DMS53 treated with DMSO at 0.1 percent for 48 hours (cell line): ENCODE measurements around the gene SCAMP5.

Experiments used
- DNase-seq: peaks from one replicate; lab custom pipeline; 2025; ENCODE audit not compliant: unreplicated experiment; lab: John Stamatoyannopoulos, UW

SCAMP5 gene

GRCh38 chr15:74976159-74976558, 19.2 kb upstream of the SCAMP5 start:
- no peak for DNase-seq

GRCh38 chr15:74977599-74977998, 17.8 kb upstream of the SCAMP5 start:
- DNase-seq, result no peak

DNA sequence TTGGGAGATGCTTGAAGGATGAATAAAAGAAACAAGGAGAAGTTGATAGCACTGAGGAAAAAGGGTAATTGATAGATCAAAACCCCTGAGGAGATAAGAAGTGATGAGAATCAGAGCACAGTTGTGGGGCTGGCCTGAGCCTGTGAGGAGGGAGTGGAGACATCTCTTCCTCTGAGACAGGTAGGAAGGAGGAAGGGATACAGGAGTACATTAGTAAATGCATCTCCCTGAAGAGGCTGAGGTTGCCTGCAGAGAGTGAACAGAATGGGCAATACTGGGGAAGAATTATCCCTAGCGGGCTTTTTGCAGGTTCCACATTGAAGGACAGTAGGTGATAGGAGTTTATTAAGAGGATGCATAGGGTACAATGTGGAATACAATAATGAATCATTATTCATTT, 17.3 kb upstream of the SCAMP5 start:
- DNase-seq, result no peak

DNA sequence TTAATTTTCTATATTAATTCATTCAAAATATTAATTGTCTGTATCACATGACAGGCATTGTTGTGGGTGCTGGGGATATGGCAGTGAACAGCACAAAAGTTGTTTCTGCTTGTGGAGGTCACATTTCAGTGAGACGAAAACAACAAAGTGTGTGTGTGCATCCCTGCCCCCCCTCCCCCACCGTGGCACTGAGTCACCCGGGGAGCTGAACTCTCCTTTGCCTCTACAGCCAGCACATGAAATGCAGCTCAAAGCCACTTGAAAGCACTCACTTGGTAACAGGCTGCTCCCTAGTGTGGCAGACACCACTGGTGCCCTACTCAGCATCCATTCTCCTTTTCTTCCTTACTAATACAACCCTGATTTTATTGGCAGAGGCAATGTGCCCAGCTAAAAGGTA, 16.9 kb upstream of the SCAMP5 start:
- peak; percentile 11 for DNase-seq

- DNase-seq, result no peak
These were observed 13.2 kb upstream of the SCAMP5 start for GRCh38 chr15:74982183-74982582.

- DNase-seq, result no peak
These were observed 11.6 kb upstream of the SCAMP5 start for GRCh38 chr15:74983725-74984231.

- peak; percentile 50 for DNase-seq
These were observed 7.2 kb upstream of the SCAMP5 start for GRCh38 chr15:74988007-74988800.

- no peak for DNase-seq
These were observed 5.8 kb upstream of the SCAMP5 start for GRCh38 chr15:74989527-74989926.

GRCh38 chr15:74992619-74993018, 2.7 kb upstream of the SCAMP5 start:
- DNase-seq, result no peak

GRCh38 chr15:74994236-74994635, 1.1 kb upstream of the SCAMP5 start:
- DNase-seq, result no peak

DNA sequence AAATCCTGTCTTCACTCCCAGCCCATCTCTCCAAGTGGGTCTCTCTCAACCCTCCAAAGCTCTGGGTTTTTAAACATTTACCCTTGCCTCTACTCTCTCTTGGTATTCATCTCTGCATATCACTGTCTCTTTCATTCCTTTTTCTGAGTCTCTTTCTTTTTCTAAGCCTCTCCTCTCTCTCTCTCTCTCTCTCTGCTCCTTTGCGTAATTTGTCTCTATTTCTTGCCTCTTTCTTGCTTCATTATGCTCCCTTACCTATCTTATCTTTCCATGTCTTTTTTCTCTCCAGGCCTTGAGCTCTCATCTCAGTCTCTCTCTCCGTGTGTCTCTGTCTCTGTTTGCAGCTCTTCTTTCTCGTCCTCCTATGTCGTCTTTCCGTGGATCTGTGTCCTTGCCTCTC, 678 bp upstream of the SCAMP5 start:
- no peak for DNase-seq

DNA sequence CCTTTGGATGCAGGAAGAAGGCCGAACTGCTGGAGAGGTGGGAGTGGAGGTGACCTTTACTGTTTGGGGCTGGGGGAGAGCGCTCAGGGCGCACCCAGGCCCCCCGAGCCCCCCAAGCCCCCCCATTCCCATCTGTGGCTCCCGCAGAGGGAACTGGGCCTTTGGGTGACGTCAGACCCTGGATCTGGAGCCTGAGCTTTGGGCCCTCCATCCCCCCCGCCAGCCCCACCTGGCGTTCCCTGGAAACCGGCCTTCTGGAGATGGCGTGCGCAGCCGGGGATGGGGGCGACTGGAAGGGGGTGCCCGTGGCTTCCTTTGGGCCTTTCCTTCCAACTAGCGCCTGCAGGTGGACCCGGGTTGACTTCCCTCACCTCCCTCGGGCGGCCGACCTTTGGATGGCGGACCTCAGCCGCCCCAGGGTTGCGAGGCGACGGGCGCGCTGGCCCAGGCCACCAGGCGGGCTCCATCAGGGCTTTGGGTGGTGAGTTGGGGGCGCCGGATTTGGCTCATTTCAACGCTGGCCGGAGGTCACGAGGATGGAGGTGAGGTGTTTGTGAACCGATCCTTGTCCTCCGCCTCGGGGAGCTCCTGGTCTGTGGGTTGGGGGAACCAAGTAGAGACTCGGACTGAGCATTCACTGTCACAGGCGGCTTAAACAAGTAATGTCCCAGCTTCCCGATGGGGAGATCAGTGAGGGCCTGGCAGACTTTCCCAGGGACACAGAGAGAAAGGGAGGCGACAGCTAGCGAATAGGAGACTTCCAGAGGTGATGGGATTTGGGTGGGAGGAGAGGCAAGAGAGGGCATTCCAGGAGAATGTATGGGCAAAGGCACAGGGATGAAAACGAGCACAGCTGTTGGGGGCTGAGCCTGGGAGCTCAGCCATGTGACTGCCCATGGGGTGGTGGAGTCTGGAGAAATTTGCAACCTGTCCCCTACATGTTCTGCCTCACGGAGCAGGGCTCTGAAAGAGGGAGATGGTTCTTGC, 709 bp downstream of the SCAMP5 start:
- peak; percentile 5 for DNase-seq

DNA sequence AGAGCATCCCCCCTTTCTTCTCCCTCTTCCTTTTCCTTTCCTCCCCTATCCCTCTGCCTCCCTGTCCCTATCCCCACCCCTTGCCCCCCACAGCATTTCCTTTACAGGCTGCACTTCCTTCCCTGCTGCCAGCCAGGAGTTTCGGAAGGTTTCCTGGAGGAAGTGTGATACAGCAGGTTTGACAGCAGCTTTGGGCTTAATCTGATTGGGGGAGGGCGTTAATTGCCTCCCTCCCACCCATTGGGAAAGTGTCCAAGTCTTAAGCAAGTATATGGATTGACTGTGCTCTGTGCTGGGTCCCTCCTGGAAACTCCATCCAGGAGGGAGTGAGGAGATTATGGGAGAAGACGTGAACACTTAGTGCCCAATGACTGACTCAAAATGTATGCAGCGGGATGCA, 1.8 kb downstream of the SCAMP5 start:
- no peak for DNase-seq

DNA sequence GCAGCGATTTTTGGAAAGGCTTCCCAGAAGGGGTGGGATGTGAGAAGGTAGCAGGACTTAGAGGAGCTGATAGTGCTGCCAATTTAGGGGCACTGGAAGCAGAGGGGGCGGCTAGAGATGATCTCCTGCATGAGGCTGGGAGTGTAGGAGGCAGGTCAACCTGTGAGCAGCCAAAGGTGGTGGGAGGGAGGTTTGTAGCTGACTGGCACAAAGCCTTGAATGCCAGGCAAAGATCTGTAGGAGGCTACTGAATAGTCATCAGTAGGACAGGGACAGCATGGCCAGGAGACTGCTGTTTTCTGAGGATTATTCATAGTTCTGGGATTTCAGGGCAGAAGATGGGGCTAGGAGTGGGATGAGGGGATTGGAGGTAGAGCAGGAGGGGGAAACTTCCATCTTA, 2.2 kb downstream of the SCAMP5 start:
- DNase-seq, result no peak

DNA sequence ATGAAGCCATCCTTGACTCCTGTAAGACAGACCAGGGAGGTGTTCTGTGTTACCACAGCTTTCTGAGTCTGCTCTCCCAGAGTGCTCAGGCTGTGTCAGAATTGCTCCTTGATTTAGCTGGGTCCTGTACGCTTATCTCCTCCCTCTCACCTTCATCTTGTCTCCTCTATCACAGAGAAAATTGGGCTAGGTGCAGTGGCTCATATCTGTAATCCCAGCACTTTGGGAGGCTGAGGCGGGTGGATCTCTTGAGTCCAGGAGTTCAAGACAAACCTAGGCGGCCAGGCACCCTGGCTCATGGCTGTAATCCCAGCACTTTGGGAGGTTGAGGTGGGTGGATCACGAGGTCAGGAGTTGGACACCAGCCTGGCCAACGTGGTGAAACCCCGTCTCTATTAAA, 5.9 kb downstream of the SCAMP5 start:
- no peak for DNase-seq

DNA sequence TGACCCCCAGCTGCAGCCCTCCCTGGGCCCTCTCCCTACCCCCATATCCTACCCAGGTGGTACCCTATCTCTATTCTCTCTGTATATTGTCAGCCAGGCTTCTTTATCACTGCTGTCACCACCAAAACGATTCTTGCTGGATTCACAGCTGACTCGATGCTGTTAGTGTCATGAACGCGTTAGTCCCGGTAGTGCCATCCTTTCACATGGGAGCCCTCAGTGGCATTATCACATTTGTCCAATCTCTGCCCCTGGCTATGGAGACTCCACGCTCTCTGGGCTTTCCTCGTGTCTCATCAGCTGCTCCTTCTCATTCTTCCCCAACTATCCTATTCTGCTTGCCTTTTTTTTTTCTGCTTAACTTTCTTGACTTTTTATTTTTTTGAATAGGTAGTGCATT, 7.0 kb downstream of the SCAMP5 start:
- DNase-seq, result no peak

- no peak for DNase-seq
These were observed 11.9 kb downstream of the SCAMP5 start for GRCh38 chr15:75007216-75007615.

DNA sequence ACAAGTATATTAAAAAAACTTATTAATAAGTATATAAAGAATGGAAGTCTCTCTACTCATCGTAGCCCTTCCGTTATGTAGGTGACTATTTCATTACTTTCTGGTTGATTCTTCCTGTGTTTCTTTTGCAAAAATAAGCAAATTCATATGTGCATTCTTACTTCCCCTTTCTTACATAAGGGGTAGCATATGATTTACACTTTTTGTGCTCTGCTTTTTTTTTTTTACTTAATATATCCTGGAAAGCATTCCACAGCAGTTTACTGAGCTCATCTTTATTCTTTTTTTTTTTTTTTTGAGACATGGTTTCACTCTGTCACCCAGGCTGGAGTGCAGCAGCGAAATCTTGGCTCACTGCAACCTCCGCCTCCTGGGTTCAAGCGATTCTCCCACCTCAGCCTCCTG, 12.9 kb downstream of the SCAMP5 start:
- no peak for DNase-seq

DNA sequence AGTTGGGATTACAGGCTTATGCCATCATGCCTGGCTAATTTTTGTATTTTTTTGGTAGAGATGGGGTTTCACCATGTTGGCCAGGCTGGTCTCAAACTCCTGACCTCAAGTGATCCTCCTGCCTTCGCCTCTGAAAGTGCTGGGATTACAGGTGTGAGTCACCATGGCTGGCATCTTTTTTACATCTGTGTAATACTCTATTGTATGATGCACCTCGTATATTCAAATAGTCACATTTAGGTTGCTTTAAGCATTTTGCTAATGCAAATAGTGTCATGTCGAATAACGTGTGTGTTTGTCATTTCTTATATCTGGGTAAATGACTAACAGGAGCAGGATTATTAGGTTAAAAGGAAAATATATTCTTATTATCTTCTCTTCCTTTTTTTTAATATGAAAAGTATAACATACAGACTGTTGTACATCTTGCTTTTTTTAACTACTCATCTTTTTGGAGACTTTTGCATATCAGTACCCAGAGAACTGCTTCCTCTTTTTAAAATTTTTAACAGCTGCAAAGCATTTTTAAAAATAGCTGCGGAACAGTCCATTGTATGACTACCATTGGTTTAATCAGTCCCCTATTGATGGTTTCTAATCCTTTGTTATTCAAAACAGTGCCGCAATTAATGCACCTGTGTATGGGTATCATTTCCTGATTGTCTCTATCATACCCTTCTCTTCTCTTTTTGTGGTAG, 13.4 kb downstream of the SCAMP5 start:
- no peak for DNase-seq

DNA sequence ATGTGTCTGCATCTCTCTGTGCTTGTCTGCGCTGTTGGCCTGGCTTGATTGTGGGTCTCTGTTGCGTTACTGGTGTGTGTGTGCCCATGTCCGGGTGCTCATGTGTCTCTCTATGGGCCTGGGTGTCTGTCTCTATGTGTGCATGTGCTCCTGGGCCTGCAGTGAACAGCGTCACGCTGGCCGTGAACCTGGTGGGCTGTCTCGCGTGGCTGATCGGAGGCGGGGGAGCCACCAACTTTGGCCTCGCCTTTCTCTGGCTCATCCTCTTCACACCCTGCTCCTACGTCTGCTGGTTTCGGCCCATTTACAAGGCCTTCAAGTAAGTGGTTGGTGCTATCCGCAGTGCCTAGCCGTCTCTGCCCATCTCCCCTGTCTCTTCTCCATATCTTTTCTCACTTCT, 21.1 kb downstream of the SCAMP5 start:
- no peak for DNase-seq

GRCh38 chr15:75019916-75020315, 24.6 kb downstream of the SCAMP5 start:
- DNase-seq, result no peak
